NCI-H345 treated with DMSO at 0.1 percent for 48 hours (cell line): ENCODE measurements around the gene SORCS1.

Experiments used
- DNase-seq: peaks from one replicate; lab custom pipeline; 2025; ENCODE audit not compliant: unreplicated experiment; lab: John Stamatoyannopoulos, UW

The SORCS1 gene

GRCh38 chr10:107163881-107164861 is at the start of gene SORCS1:
Gene SORCS1, minus strand, starts transcription at chr10:107164706.
- no peak for DNase-seq

GRCh38 chr10:107214261-107214660 is 49.8 kb upstream of the SORCS1 start:
- no peak for DNase-seq

GRCh38 chr10:107213861-107214260 is 49.4 kb upstream of the SORCS1 start:
- no peak for DNase-seq

- no peak for DNase-seq
These were observed 42.3 kb upstream of the SORCS1 start for GRCh38 chr10:107206833-107207232.

GRCh38 chr10:107169516-107169915 is 5.0 kb upstream of the SORCS1 start:
- no peak for DNase-seq

GRCh38 chr10:107168738-107169137 is 4.2 kb upstream of the SORCS1 start:
- DNase-seq: no peak

GRCh38 chr10:107166403-107166802 is 1.9 kb upstream of the SORCS1 start:
- no peak for DNase-seq

GRCh38 chr10:107164992-107165391 is 486 bp upstream of the SORCS1 start:
- DNase-seq: no peak

GRCh38 chr10:107163076-107163855 is 1.2 kb downstream of the SORCS1 start:
- DNase-seq: no peak

GRCh38 chr10:107160866-107161265 is 3.6 kb downstream of the SORCS1 start:
- DNase-seq: no peak

GRCh38 chr10:107159871-107160270 is 4.6 kb downstream of the SORCS1 start:
- DNase-seq: no peak

- DNase-seq: no peak
These were observed 7.4 kb downstream of the SORCS1 start for GRCh38 chr10:107157071-107157470.

- DNase-seq: no peak
These were observed 12.4 kb downstream of the SORCS1 start for GRCh38 chr10:107152087-107152486.

- no peak for DNase-seq
These were observed 15.6 kb downstream of the SORCS1 start for GRCh38 chr10:107148906-107149305.

GRCh38 chr10:107144490-107144889 is 20.0 kb downstream of the SORCS1 start:
- no peak for DNase-seq

GRCh38 chr10:107141524-107142061 is 22.9 kb downstream of the SORCS1 start:
- DNase-seq: no peak

- no peak for DNase-seq
These were observed 25.3 kb downstream of the SORCS1 start for GRCh38 chr10:107139237-107139636.

- DNase-seq: no peak
These were observed 30.9 kb downstream of the SORCS1 start for GRCh38 chr10:107133656-107134055.

GRCh38 chr10:107129000-107129399 is 35.5 kb downstream of the SORCS1 start:
- no peak for DNase-seq

GRCh38 chr10:107126512-107127065 is 37.9 kb downstream of the SORCS1 start:
- DNase-seq: no peak

GRCh38 chr10:107122703-107123102 is 41.8 kb downstream of the SORCS1 start:
- no peak for DNase-seq
